GM12891 (cell line): Measurements from ENCODE around the gene NR5A2.

Experiments
- PAX5 ChIP-seq: IDR thresholded peaks from 2 replicates; pipeline ENCODE4 v1.6.1; 2011; ENCODE audit warnings: low read length, moderate library complexity, mild to moderate bottlenecking; ENCODE audit not compliant: insufficient read depth, severe bottlenecking
- POLR2AphosphoS5 ChIP-seq: IDR thresholded peaks from 2 replicates; pipeline ENCODE4 v1.6.1; 2011; ENCODE audit warnings: low read depth, low read length, control low read depth

DNA sequence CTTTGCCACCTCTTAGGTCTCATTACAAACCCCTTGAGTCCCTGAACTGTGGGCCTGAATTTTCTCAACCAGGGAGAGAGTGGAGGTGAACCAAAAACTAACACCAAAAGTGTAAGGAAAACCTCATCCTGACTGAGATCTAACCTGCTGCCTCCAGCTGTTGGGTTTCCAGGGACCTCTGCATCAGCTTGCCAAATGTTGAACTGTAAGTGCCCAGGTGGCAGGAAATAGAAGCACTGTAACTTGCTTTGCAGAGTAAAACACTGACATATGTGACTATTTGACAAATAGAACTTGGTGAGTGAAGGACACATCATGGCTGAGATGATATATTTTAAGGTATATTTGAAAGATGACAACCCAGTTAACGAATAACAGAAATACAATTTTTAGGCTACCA lies 48.4 kb upstream of the NR5A2 start:
- TF ChIP-seq POLR2AphosphoS5 (no peak), PAX5 (no peak)
